NB4 (cell line): ENCODE data around the gene MACROD2.

Source experiments
- CTCF ChIP-seq: IDR thresholded peaks from one replicate; pipeline ENCODE4 v1.5.1; 2012; ENCODE audit warnings: low read depth, low read length
- MYC ChIP-seq: IDR thresholded peaks from 2 replicates; pipeline ENCODE4 v1.6.1; 2011; ENCODE audit warnings: low read depth, low read length
- POLR2A ChIP-seq: IDR thresholded peaks from 2 replicates; pipeline ENCODE4 v1.6.1; 2011; ENCODE audit warnings: mild to moderate bottlenecking; ENCODE audit not compliant: insufficient read length; ENCODE audit errors: extremely low read depth
- TF ChIP-seq, protein P1 (sequence below): IDR thresholded peaks from 2 replicates; pipeline ENCODE4 v1.6.1; 2011; ENCODE audit warnings: low read depth, low read length

- no peak for TF ChIP-seq CTCF
- TF ChIP-seq POLR2A = no peak
- TF ChIP-seq, protein P1, sequence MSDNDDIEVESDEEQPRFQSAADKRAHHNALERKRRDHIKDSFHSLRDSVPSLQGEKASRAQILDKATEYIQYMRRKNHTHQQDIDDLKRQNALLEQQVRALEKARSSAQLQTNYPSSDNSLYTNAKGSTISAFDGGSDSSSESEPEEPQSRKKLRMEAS = no peak
- no peak for TF ChIP-seq MYC
Observed at GRCh38 chr20:14148042-14148441, 152.7 kb downstream of the MACROD2 start.
